ENCODE measurements around the gene BRINP2. TPM values are rescaled to one million over a fixed set of nuclear protein-coding genes. Genes with fewer than 3 reads are reported as not detected.

The BRINP2 gene
- total and polyA plus RNA-seq, 4 donors: 0.05 to 0.75 (median 0.36) TPM

- no peak for TF ChIP-seq NR2F2 (IDR thresholded peaks at IDR 0.05)
- TF ChIP-seq MAX (IDR thresholded peaks at IDR 0.05): no peak
- no peak for TF ChIP-seq GABPA (IDR thresholded peaks at IDR 0.05 in 1 of 2, conservative IDR thresholded peaks at IDR 0.05 in 1 of 2)
- TF ChIP-seq EGR1 (IDR thresholded peaks at IDR 0.05; ENCODE audit: low read depth in 2 of 2): no peak
- TF ChIP-seq FOXA2 (IDR thresholded peaks at IDR 0.05): peak; percentile 71
- peak; percentile 12 to 51 for TF ChIP-seq HNF4A (conservative IDR thresholded peaks at IDR 0.05)
- peak; percentile 72 to 79 for TF ChIP-seq RXRA (IDR thresholded peaks at IDR 0.05)
- TF ChIP-seq RAD21 (IDR thresholded peaks at IDR 0.05): peak in 1 of 2 donors; percentile 5
- TF ChIP-seq FOXA1 (IDR thresholded peaks at IDR 0.05): peak; percentile 56
- TF ChIP-seq CTCF (IDR thresholded peaks at IDR 0.05; ENCODE audit: low read depth, low read length, missing input control): no peak
- no peak for TF ChIP-seq TAF1 (conservative IDR thresholded peaks at IDR 0.05)
- peak; percentile 76 for TF ChIP-seq YY1 (IDR thresholded peaks at IDR 0.05)
- TF ChIP-seq ATF3 (IDR thresholded peaks at IDR 0.05): no peak
- TF ChIP-seq ZBTB33 (IDR thresholded peaks at IDR 0.05): no peak
- peak; percentile 65 for TF ChIP-seq SP1 (IDR thresholded peaks at IDR 0.05)
- no peak for TF ChIP-seq HNF4G (IDR thresholded peaks at IDR 0.05)
- peak; percentile 50 for TF ChIP-seq REST (IDR thresholded peaks at IDR 0.05)
- no peak for TF ChIP-seq JUND (IDR thresholded peaks at IDR 0.05)
- Histone ChIP-seq H3K27ac (ENCODE audit: low read depth in 1 of 2, low read length in 2 of 2) (no peak overlapping the region), H3K4me1 (ENCODE audit: control insufficient read depth in 4 of 4, insufficient read depth in 4 of 4, low read length in 3 of 4) (peaks cover 0 to 7% (median 2%) of the 10 kb centered on the region in 4 donors), H3K27me3 (ENCODE audit: control insufficient read depth in 4 of 4, insufficient read depth in 4 of 4, low read length in 3 of 4) (no peaks in the 10 kb centered on the region), H3K9ac (ENCODE audit: low read depth in 1 of 2, low read length in 2 of 2) (no peak overlapping the region), H3K9me3 (ENCODE audit: control insufficient read depth in 4 of 4, low read length in 3 of 4) (no peaks in the 10 kb centered on the region), H3K36me3 (ENCODE audit: control insufficient read depth in 4 of 4, insufficient read depth in 3 of 4, low read depth in 1 of 4, low read length in 3 of 4) (no peaks in the 10 kb centered on the region), H3K4me3 (ENCODE audit: low read depth in 1 of 3, low read length in 3 of 3) (no peak overlapping the region)
- DNase-seq (ENCODE audit: low spot score): no peak
These were observed 39.3 kb downstream of the BRINP2 start for GRCh38 chr1:177210071-177210470.
